Femur (tissue), 1 donor: ENCODE results near the gene GPR176.

Experiments
- DNase-seq: peaks from one replicate; pipeline ENCODE4 v3.0.0-alpha.2; 2017

Gene GPR176

DNA sequence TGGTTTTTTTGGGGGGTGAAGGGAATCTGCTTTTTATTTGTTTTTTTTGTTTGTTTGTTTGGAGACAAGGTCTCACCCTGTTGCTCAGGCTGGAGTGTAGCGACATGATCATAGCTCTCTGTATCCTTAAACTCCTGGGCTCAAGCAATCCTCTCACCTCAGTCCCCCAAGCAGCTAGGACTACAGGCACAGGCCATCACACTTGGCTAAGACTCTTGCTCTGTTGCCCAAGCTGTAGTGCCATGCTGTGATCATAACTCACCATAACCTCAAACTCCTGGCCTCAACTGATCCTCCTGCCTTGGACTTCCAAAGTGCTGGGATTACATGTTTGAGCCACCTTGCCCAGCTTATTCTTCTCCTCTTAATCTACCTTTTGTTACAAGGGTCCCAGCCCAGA, 31.8 kb downstream of the GPR176 start:
- DNase-seq = no peak

DNA sequence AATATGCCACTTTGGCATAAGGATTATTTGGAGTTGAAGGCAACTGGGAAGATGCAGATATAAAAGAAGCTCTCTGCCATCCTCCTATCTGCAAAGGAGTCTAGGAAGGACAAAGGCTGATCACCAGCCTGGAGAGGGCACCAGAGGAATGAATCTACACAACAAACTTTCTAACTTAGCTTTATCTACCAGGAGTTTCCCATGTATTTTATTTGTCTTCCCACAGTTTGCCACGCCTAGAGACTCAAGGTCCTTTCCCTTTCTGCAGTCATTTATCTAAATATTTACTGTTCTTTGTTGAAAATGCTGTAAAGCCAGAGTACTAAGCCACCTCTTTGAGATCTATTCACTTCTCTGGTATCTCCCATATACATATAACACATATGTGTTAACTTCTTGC, 32.2 kb downstream of the GPR176 start:
- DNase-seq = peak; percentile 29

GRCh38 chr15:39887211-39887610, 32.9 kb downstream of the GPR176 start:
- no peak for DNase-seq

DNA sequence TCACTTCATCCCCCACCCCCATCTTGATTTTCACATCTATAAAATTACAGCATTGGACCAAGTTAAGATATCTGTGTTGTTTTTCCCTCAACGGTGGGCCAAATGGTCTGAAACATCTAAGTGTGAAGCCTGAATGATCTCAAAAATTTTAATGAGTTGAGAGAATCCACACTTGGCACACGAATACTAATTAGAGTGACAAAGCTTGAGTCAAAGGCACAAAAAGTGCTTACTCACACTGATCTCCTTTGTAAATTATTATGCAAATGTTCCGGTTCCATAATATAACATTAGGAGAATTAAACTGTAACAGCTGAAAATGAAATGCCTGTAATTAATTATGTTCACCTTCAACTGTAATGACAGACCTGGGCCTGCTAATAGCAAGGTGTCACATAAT, 33.6 kb downstream of the GPR176 start:
- no peak for DNase-seq

- no peak for DNase-seq
Observed at GRCh38 chr15:39885099-39885777, 34.8 kb downstream of the GPR176 start.

- no peak for DNase-seq
Observed at GRCh38 chr15:39884351-39884750, 35.7 kb downstream of the GPR176 start.

DNA sequence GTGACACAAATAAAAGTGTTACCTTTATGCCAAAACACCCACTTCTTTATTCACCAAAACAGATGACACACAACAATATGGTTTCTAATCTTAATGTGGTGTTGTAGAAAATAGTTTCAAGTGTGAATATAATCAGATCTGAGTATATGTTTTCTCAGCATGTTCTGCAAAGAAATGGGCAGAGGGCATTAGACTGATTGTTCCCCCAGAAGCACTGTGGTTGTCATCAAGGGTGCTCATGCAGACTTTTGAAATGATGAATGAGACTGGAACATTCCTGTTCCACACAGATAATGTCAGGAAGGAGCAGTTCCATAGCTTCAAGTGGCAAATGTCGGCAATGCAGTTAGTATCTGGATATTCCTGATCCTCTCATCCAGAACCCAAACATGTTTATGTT, 37.5 kb downstream of the GPR176 start:
- no peak for DNase-seq

DNA sequence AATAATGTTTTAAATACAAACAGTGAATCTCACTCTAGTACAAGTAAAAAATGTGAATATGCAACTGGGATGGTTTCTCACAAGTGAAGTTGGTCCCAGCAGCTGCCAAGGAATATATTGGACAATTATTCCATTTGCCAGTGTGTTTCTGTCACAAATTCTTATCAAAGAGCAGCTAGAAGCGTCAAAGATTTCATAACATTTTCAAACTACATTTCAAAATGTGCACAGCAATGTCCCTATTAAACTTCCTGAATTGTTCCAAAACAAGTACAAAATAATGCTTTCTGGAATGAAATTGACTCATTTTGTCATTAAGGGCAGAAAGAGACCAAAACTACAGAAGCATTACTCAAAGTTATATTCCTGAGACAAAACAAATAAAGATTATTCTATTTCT, 38.3 kb downstream of the GPR176 start:
- no peak for DNase-seq

GRCh38 chr15:39880718-39881387, 39.2 kb downstream of the GPR176 start:
- no peak for DNase-seq

DNA sequence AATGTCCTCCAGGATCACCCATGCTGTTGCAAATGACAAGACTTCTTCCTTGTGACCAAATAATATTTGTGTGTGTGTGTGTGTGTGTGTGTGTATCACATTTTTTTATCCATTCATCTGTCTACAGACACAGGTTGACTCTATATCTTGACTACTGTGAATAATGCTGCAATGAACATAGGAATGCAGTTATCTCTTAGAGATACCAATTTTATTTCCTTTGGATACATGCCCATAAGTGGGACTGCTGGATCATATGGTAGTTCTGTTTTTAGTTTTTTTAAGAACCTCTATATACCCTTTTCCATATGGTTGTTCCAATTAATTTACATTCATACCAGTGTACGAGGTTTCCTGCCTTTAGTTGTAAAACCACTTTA, 41.7 kb downstream of the GPR176 start:
- no peak for DNase-seq

DNA sequence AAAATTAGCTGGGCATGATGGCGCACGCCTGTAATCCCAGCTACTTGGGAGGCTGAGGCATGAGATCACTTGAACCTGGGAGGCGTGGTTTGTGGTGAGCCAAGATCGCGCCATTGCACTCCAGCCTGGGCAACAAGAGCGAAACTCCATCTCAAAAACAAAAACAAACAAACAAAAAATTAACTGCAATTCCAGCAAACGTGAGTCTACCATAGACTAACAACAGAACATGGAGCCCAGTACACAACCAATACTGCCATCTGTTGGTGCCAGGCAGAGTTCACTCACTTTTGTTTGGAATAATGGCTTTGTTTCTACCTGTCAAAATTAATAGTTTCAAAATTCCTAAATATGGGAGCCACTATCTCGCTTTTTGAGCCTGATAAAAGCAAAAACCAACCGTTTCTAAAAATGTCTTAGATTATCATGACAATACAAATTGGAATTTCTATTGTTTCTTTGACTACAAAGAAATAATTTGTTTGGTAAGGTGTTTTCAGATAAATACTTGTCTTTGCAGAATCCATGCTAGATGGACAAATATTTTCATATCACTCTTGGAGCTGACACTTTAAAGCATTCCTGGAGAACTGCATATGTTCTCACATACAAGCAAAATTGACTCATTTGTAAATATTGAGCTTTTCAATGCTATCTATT, 45.0 kb downstream of the GPR176 start:
- DNase-seq = no peak

GRCh38 chr15:39873978-39874377, 46.1 kb downstream of the GPR176 start:
- no peak for DNase-seq

- DNase-seq = no peak
Observed at GRCh38 chr15:39870537-39870936, 49.5 kb downstream of the GPR176 start.

GRCh38 chr15:39869858-39870515, 50.1 kb downstream of the GPR176 start:
- no peak for DNase-seq

GRCh38 chr15:39869254-39869653, 50.8 kb downstream of the GPR176 start:
- DNase-seq = no peak

DNA sequence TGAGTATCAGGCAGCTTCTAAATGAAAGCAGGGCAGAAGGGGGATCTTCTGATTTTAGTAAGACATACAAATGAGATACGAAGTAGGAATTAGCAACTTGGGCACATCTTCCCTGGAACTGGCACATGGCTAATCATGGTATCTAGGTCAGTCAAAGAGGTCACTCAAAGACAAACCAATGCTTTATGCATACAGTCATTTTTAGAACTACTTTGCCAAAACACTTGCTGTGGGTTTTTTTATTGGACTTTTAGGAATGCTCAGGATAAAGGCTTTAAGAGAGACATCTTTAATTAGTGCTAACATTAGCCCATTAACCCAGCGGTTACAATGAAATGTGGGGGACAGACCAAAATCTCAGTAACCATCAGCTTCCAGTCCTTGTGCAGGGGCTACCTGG, 51.7 kb downstream of the GPR176 start:
- DNase-seq = no peak

- DNase-seq = no peak
Observed at GRCh38 chr15:39864116-39864515, 56.0 kb downstream of the GPR176 start.

- no peak for DNase-seq
Observed at GRCh38 chr15:39860871-39861270, 59.2 kb downstream of the GPR176 start.

DNA sequence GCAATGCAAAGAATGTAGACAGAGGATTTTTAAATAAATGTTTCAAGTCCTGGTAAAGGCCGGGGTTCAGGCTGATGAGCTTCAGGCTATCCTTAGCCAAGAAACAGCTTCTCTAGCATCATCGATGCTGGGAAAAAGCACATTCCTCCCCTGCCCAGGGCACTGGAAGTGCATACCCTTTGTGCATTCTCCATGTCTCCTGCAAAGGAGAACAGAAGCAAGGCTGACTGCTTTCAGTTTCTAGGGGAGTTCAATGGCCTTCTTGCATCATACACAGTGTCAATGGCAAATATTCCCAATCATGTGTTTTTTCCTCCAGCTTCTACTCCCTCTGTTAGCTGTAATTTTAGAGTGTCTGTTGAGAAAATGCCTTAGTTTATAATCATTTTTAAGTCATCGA, 59.9 kb downstream of the GPR176 start:
- no peak for DNase-seq

- DNase-seq = no peak
Observed at GRCh38 chr15:39859636-39860035, 60.4 kb downstream of the GPR176 start.

GRCh38 chr15:39857132-39857531, 62.9 kb downstream of the GPR176 start:
- no peak for DNase-seq

DNA sequence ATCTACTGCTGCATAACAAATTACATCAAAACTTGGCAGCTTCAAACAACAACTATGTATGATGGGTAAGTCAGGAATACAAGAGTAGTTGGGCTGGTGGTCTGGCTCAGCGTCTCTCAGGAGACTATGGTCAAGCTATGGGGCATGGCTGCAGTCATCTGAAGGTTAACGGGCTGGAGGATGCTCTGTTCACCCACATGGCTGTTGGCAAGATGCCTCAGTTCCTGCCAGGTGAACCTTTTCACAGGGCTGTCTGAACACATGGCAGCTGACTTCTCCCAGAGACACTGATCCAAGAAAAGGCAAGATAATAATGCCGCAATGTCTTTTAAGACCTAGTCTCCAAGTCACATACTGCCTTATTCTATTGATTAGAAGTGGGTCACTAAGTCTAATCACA, 63.7 kb downstream of the GPR176 start:
- DNase-seq = no peak

DNA sequence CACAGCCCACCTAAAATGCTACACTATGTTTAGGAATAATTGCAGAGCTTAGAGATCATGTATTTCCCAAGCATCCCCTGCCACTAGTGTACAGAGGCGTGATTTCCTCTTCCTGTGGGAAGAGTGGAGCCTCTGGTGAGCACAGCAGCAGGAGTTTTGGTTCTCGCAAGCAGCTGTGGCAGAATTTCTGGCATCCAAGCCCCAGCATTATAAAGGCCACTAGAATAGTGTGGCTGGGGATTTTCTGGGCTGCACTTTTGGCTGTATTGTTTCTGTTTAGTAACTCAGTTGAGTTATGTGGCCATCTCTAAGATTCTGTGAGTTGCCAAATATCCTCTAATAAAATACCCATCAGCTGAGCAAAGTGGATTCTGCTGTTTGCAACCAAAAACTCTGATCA, 64.7 kb downstream of the GPR176 start:
- DNase-seq = peak; percentile 42

GRCh38 chr15:39854161-39854560, 65.9 kb downstream of the GPR176 start:
- DNase-seq = no peak
